Adrenal gland (tissue), 12 donors: ENCODE data around the gene IL17RA. TPM values are rescaled to one million over a fixed set of nuclear protein-coding genes. Genes with fewer than 3 reads are reported as not detected.

ENCODE experiments used
- DNase-seq, 7 donors: peaks; one replicate each; pipeline ENCODE4 v3.0.0-alpha.2; 2019 to 2020
- H3K27ac ChIP-seq, 5 donors: fragments of 200-600 bp; sonication (generic) in 4 of 5; 1 replicate in 3 of 5; 2 replicates in 2 of 5; pipeline versions ENCODE4 v1.5.1 to v1.8.0; 2016 to 2020; ENCODE audit warnings: mild to moderate bottlenecking in 1 of 5
- H3K27me3 ChIP-seq: fragments of 200-600 bp; 2 replicates; pipeline ENCODE4 v1.8.0; 2021
- H3K36me3 ChIP-seq, 2 donors: fragments of 200-600 bp; replicated peaks in 1 of 2; 1 replicate in 1 of 2; 2 replicates in 1 of 2; pipeline versions ENCODE4 v1.5.1 to v1.8.0; 2018 to 2022
- H3K4me1 ChIP-seq, 2 donors: fragments of 200-600 bp; replicated peaks in 1 of 2; 1 replicate in 1 of 2; 2 replicates in 1 of 2; pipeline versions ENCODE4 v1.5.1 to v1.8.0; 2018 to 2021
- H3K4me3 ChIP-seq, 4 donors: fragments of 200-600 bp; sonication (generic) in 3 of 4; one replicate each; pipeline ENCODE4 v1.5.1; 2016 to 2018
- H3K9me3 ChIP-seq, 3 donors: fragments of 200-600 bp; sonication (generic) in 1 of 3; replicated peaks in 1 of 3; 1 replicate in 2 of 3; 2 replicates in 1 of 3; pipeline versions ENCODE4 v1.5.1 to v1.8.0; 2016 to 2021
- CTCF ChIP-seq, 6 experiments: fragments of 450-650 bp in 4 of 6; fragments of 200-600 bp in 2 of 6; sonication (generic) in 1 of 6; IDR thresholded peaks; 1 replicate in 5 of 6; 2 replicates in 1 of 6; pipeline versions ENCODE4 v1.5.1 to v1.8.0; 2016 to 2021; ENCODE audit warnings: antibody characterized with exemption in 6 of 6, mild to moderate bottlenecking in 2 of 6, moderate library complexity in 1 of 6
- POLR2A ChIP-seq, 2 donors: fragments of 450-650 bp; IDR thresholded peaks; one replicate each; pipeline ENCODE4 v1.6.1; 2017; ENCODE audit warnings: antibody characterized with exemption in 2 of 2, mild to moderate bottlenecking in 2 of 2, moderate library complexity in 1 of 2
- WGBS, 4 donors: extraction: QIAGEN DNeasy Blood & Tissue Kit in 2 of 4; methylation state at CpG; one replicate each; pipeline versions ENCODE4 v1.1.5 to v1.1.7; 2013 to 2017; 5-methylcytosine and 5-hydroxymethylcytosine counted together
- intact Hi-C, 2 donors: fragments of 100-400 bp; cut with DNase I; formaldehyde crosslinking; loops; one replicate each; pipeline versions ENCODE4 v1.14.1 to v1.15.0; 2022 to 2023
- polyA plus RNA-seq, 3 donors: library from polyadenylated mRNA; stranded (reverse); fragments of 200-250 nt in 2 of 3; fragments of 350-450 nt in 1 of 3; fragmentation: Illumina TruSeq in 1 of 3; extraction: RNeasy Lipid Tissue Mini Kit (QIAGEN cat#74804) in 1 of 3; gene quantifications; one replicate each; pipeline ENCODE4 v1.2.3, GENCODE V29; 2013 to 2014
- total RNA-seq, 9 donors: library from RNA; depleted of rRNA in 4 of 9; stranded (reverse); fragments of >200 nt in 4 of 9; fragments of 120-200 nt in 1 of 9; fragmentation: NEBNext Ultra II Directional in 1 of 9; extraction: Animal tissue kit (Norgen Biotek cat#: 25700) in 1 of 9; gene quantifications; one replicate each; pipeline versions ENCODE4 v1.1.0 to v1.2.4, GENCODE V29; 2013 to 2023
- donor health status: healthy with polysubstance abuse.
- donor health status: Bipolar disorder and iron deficiency.
- donor health status: DM: yes; HTN: yes; CAD: no.
- donor health status: DM: no; HTN: no; CAD: no.
- donor health status: DM: no; HTN: no; CAD: no.
- donor health status: DM: yes; HTN: yes; CAD: no.

The IL17RA gene
- total and polyA plus RNA-seq, 12 donors: 2.2 to 31.8 (median 21.5) TPM

DNA sequence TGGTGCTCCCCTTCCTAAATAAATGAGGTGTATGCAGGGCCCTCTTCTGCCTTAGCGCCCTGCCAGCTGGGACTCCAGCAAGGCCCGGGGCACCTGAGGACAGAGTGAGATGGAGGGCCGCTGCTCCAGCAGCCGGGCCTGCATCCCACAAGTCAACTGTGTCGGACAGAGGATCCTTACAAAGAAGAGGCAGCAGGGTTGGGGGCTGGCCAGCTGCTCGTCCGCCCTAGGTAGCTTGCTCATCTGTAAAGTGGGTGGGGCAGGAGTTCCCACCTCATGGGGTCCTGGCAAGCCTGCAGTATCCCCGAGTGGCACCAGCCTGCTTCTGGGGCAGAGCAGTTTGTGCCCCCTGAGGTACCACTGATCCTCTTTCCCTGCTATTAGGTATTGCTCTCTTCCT, 28.8 kb downstream of the IL17RA start:
- DNase-seq: no peak
- intact Hi-C loops: no loop called here
- 78 to 82% (median 79%) methylated on average over 4 to 8 of the region's 8 CpGs for WGBS, 4 donors
- TF ChIP-seq CTCF (IDR thresholded peaks at IDR 0.05): no peak
- no peak for TF ChIP-seq POLR2A (IDR thresholded peaks at IDR 0.05)
- Histone ChIP-seq H3K4me3 (no peak overlapping the region), H3K4me1 (peaks cover 0 to 7% of the 10 kb centered on the region in 2 donors), H3K9me3 (no peaks in the 10 kb centered on the region), H3K27ac (no peak overlapping the region), H3K27me3 (no peaks in the 10 kb centered on the region), H3K36me3 (peaks cover 0 to 16% of the 10 kb centered on the region in 2 donors)

DNA sequence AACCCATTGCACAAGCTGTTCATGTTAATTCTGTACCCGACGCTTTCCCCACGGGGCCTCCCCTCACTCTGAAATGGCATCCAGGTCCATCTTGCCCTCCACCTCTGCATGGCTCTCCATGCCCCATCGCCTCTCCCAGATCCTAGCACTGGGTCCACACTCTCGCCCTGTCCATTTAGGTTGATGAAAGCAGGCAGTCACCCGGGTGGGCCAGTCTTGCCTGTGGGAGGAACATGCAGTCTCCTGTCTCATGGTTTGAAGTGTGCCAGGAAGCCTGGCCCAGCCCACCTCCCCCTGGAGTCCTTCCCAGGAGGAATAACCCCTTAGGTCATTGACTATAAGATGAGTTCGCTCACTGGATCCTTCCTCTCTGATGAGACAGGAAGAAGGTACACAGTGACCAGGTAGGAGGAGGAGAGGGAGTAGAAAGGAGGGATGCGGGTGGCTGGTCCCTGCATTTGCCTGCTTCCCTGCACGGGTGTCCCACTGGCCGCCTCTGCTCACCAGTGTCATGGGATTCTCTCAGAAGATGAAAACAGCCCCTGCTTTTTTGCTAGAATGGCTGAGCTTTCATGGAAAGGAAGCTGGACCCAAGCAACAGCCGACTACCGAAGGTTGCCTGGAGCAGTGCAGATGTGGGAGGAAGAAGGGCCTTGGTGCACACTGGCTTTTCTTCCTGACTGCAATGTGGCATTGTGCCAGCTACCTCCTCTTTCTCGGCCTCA, 29.5 kb downstream of the IL17RA start:
- TF ChIP-seq POLR2A (IDR thresholded peaks at IDR 0.05) (no peak), CTCF (IDR thresholded peaks at IDR 0.05) (no peak)
- Histone ChIP-seq H3K4me3 (no peak overlapping the region), H3K36me3 (peaks cover 0 to 8% of the 10 kb centered on the region in 2 donors), H3K4me1 (peaks cover 0 to 7% of the 10 kb centered on the region in 2 donors), H3K27ac (no peak overlapping the region), H3K9me3 (no peaks in the 10 kb centered on the region), H3K27me3 (peaks cover 1% of the 10 kb centered on the region)
- 66 to 73% (median 68%) methylated on average over 13 of the region's 13 CpGs for WGBS, 4 donors
- no peak for DNase-seq
- intact Hi-C loops: no loop called here

GRCh38 chr22:17114898-17115235, 30.1 kb downstream of the IL17RA start:
- Histone ChIP-seq H3K4me3 (no peak overlapping the region), H3K36me3 (peaks cover 0 to 3% of the 10 kb centered on the region in 2 donors), H3K27ac (no peak overlapping the region), H3K27me3 (peaks cover 6% of the 10 kb centered on the region), H3K4me1 (peaks cover 0 to 7% of the 10 kb centered on the region in 2 donors), H3K9me3 (no peaks in the 10 kb centered on the region)
- DNase-seq: no peak
- TF ChIP-seq CTCF (IDR thresholded peaks at IDR 0.05) (no peak), POLR2A (IDR thresholded peaks at IDR 0.05) (no peak)
- 79 to 83% (median 82%) methylated on average over 9 of the region's 9 CpGs for WGBS, 4 donors
- intact Hi-C loops: no loop called here

- H3K4me1 ChIP-seq: peaks cover 0 to 7% of the 10 kb centered on the region in 2 donors
- DNase-seq: no peak
- no peak overlapping the region for H3K4me3 ChIP-seq
- WGBS, 4 donors: 36 to 56% (median 52%) methylated on average over 4 of the region's 4 CpGs
- intact Hi-C loops: no loop called here
- TF ChIP-seq POLR2A (IDR thresholded peaks at IDR 0.05) (no peak), CTCF (IDR thresholded peaks at IDR 0.05) (no peak)
- H3K36me3 ChIP-seq: no peaks in the 10 kb centered on the region
- H3K27me3 ChIP-seq: peaks cover 6% of the 10 kb centered on the region
- H3K9me3 ChIP-seq: no peaks in the 10 kb centered on the region
- no peak overlapping the region for H3K27ac ChIP-seq
These were observed 30.4 kb downstream of the IL17RA start for GRCh38 chr22:17115236-17115635.
